ENCODE data around the gene FOSB. TPM values are rescaled to one million over a fixed set of nuclear protein-coding genes. Genes with fewer than 3 reads are reported as not detected.
A peak's percentile ranks its signal among the peaks of the same experiment; 100 is the strongest.

The FOSB gene
- total and polyA plus RNA-seq, 9 of the 15 experiments (the other 6 are each of a cell fraction or from before 2014, with no cell fraction given): 0.11 to 2.7 (median 0.73) TPM

DNA sequence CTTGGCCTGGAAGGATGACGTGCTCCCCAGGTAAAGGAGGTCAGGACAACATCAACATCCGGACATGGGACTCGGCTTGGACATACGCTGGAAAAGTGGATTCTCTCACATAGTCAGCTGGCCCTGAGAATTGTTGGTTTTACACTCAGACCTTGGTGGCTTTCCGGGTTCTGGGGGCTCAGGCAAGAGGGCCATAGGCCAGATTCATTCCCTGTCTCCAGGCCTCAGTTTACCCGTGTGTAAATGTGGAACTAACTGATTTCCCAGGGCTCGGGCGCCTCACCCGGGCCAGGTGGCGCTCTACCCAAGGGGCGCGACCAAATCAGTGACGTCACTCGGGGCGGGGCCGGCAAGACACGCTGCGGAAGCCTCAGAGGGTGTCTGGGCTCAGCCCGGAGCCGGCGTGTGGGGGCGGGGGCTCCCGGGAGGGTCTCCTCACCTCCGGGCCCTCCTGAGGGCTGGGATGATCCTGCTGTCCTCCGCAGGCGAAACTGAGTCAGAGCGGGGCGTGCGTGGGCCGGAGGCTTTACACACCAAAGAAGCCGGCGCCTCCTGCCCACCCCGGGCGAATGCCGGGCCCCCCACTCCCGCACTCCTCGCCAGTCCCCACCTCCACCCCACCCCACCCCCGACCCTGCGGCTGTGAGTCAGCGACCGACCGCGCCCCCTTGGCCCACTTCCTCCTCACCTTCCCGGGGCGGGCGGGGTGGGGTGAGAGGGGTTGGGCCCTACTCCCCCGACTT lies 38.6 kb downstream of the FOSB start (continued):
- TF ChIP-seq, protein P1, sequence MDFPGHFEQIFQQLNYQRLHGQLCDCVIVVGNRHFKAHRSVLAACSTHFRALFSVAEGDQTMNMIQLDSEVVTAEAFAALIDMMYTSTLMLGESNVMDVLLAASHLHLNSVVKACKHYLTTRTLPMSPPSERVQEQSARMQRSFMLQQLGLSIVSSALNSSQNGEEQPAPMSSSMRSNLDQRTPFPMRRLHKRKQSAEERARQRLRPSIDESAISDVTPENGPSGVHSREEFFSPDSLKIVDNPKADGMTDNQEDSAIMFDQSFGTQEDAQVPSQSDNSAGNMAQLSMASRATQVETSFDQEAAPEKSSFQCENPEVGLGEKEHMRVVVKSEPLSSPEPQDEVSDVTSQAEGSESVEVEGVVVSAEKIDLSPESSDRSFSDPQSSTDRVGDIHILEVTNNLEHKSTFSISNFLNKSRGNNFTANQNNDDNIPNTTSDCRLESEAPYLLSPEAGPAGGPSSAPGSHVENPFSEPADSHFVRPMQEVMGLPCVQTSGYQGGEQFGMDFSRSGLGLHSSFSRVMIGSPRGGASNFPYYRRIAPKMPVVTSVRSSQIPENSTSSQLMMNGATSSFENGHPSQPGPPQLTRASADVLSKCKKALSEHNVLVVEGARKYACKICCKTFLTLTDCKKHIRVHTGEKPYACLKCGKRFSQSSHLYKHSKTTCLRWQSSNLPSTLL (IDR thresholded peaks at IDR 0.05): no peak
- TF ChIP-seq, protein P2, sequence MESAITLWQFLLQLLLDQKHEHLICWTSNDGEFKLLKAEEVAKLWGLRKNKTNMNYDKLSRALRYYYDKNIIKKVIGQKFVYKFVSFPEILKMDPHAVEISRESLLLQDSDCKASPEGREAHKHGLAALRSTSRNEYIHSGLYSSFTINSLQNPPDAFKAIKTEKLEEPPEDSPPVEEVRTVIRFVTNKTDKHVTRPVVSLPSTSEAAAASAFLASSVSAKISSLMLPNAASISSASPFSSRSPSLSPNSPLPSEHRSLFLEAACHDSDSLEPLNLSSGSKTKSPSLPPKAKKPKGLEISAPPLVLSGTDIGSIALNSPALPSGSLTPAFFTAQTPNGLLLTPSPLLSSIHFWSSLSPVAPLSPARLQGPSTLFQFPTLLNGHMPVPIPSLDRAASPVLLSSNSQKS (CRISPR knock-in tag; IDR thresholded peaks at IDR 0.05): no peak
- no peak for TF ChIP-seq EHMT2 (IDR thresholded peaks at IDR 0.05)
- TF ChIP-seq E2F3 (CRISPR knock-in tag; IDR thresholded peaks at IDR 0.05): no peak
- TF ChIP-seq NR2C2 (CRISPR knock-in tag; IDR thresholded peaks at IDR 0.05): 0 out of 2 replicates have a peak, but pooled peaks have one; percentile 13
- peak; percentile 79 for TF ChIP-seq NR2C2 (tag; IDR thresholded peaks at IDR 0.05)
- TF ChIP-seq, protein P3, sequence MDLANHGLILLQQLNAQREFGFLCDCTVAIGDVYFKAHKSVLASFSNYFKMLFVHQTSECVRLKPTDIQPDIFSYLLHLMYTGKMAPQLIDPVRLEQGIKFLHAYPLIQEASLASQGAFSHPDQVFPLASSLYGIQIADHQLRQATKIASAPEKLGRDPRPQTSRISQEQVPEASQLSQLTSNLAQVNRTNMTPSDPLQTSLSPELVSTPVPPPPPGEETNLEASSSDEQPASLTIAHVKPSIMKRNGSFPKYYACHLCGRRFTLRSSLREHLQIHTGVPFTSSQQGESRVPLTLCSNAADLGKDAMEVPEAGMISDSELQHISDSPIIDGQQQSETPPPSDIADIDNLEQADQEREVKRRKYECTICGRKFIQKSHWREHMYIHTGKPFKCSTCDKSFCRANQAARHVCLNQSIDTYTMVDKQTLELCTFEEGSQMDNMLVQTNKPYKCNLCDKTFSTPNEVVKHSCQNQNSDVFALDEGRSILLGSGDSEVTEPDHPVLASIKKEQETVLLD (IDR thresholded peaks at IDR 0.05): peak; percentile 72; the same call in 1 of the 2 replicates
- TF ChIP-seq, protein P4, sequence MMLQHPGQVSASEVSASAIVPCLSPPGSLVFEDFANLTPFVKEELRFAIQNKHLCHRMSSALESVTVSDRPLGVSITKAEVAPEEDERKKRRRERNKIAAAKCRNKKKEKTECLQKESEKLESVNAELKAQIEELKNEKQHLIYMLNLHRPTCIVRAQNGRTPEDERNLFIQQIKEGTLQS (IDR thresholded peaks at IDR 0.05): peak; percentile 99
- TF ChIP-seq, protein P4 (CRISPR knock-in tag; conservative IDR thresholded peaks at IDR 0.05): peak; percentile 82
- TF ChIP-seq ELF4 (CRISPR knock-in tag; IDR thresholded peaks at IDR 0.05): no peak
- TF ChIP-seq HMGN3 (IDR thresholded peaks at IDR 0.05; ENCODE audit: borderline replicate concordance, extremely low read depth, insufficient read length, low read depth, low read length): peak; percentile 93
- TF ChIP-seq, protein P5, sequence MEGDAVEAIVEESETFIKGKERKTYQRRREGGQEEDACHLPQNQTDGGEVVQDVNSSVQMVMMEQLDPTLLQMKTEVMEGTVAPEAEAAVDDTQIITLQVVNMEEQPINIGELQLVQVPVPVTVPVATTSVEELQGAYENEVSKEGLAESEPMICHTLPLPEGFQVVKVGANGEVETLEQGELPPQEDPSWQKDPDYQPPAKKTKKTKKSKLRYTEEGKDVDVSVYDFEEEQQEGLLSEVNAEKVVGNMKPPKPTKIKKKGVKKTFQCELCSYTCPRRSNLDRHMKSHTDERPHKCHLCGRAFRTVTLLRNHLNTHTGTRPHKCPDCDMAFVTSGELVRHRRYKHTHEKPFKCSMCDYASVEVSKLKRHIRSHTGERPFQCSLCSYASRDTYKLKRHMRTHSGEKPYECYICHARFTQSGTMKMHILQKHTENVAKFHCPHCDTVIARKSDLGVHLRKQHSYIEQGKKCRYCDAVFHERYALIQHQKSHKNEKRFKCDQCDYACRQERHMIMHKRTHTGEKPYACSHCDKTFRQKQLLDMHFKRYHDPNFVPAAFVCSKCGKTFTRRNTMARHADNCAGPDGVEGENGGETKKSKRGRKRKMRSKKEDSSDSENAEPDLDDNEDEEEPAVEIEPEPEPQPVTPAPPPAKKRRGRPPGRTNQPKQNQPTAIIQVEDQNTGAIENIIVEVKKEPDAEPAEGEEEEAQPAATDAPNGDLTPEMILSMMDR (IDR thresholded peaks at IDR 0.05 in 2 of 3, conservative IDR thresholded peaks at IDR 0.05 in 1 of 3; ENCODE audit: insufficient read depth in 2 of 3, low read depth in 1 of 3, low read length in 3 of 3): peak; percentile 70 to 79 (median 74)
- no peak for TF ChIP-seq ZNF668 (CRISPR knock-in tag; IDR thresholded peaks at IDR 0.05)
- peak; percentile 98 for TF ChIP-seq FOSL1 (tag; conservative IDR thresholded peaks at IDR 0.05)
- no peak for TF ChIP-seq ZNF23 (CRISPR knock-in tag; IDR thresholded peaks at IDR 0.05)
- TF ChIP-seq NFIX (CRISPR knock-in tag; IDR thresholded peaks at IDR 0.05; ENCODE audit: low read depth): no peak
- no peak for TF ChIP-seq XRCC4 (IDR thresholded peaks at IDR 0.05; ENCODE audit: extremely low read depth, insufficient read depth, insufficient read length)
- no peak for TF ChIP-seq NUFIP1 (IDR thresholded peaks at IDR 0.05; ENCODE audit: partially characterized antibody)
- TF ChIP-seq ZNF146 (CRISPR knock-in tag; IDR thresholded peaks at IDR 0.05; ENCODE audit: unreplicated experiment): no peak
- no peak for TF ChIP-seq SP2 (IDR thresholded peaks at IDR 0.05; ENCODE audit: extremely low read depth, low read depth, low read length, poor library complexity, severe bottlenecking)
- peak; percentile 66; the same call in 1 of the 2 replicates for TF ChIP-seq SPI1 (IDR thresholded peaks at IDR 0.05; ENCODE audit: borderline replicate concordance, low read depth, low read length)
